DMS53 (cell line): ENCODE measurements around the gene ZSCAN18.
A peak's percentile ranks its signal among the peaks of the same experiment; 100 is the strongest.

Source experiments
- DNase-seq: peaks from one replicate; lab custom pipeline; 2025; lab: John Stamatoyannopoulos, UW

ZSCAN18 gene

DNA sequence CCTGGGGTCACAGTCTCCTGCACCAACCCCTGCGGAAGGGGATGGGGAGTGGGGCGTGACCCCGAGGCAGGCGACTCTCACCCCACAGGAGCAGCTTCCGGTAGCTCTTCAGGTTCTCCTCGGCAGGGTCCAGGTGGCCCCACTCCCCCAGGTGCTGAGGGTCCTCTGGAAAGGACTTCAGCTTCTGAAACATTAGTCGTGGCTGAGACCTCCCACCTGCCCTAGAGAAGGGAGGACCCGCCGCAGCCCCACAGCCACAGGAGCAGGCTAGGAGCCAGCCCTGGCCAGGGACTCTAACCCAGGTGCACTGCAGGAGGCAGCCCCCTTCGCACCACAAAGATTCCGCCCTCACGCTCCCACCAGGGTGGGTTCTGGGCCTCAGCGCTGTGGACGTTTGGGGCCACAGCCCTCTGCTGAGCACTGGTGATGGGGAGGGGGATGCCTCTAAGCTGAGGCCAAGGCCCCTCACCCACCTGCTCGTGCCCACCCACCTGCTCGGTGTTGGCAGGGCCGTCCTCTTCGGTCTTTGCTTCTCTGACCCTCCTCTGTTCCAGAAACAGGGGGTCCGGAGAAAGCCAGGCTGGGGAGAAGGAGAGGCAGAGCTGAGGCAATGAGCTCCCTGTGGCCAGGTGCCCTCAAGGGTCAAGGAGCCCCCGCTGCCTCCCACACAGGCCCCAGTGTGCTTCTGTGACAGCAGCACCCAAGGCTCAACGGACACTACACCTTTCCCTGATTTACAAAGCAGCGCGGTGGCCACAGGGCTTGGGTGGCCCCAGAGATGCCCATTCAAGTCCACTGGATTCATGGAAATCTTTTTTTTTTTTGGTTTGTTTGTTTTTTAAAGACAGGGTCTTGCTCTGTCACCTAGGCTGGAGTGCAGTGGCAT lies 11.0 kb downstream of the ZSCAN18 start:
- no peak for DNase-seq

GRCh38 chr19:58085348-58085875 lies 12.6 kb downstream of the ZSCAN18 start:
- DNase-seq, result no peak

DNA sequence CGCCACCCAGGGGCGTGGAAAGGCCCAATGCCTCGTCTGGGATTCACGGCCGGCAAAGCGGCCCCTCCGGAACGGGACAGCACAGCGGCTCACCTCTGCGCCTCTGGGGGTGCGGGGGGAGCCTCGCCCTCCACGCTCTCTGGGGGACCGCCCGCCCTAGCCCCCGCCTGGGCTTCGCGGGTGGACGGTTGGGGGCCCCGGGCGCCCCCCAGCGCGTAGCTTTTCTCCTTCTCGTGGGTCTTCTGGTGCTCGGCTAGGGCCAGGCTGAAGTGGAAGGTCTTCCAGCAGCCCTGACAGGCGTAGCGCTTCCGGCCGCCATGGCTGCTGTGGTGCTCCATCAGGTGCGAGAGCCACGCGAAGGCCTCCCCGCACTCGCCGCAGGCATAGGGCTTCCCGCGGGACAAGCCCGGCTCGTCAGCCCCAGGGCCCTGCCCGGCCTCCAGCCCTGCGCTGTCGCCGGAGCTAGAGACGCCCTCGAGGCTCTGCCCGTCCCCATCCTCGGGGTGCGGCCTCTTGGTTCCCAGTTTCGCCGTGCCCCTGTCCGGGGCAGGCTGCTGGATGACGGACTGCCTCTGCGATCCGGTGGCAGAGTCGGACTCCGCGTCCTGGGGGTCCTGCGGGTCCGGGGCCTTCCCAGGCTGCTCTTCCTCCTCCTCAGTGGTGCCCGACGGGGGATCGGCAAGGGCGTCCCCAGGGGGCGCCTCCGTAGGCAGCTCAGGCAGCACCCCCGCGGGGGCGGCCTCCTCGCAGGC lies 13.3 kb downstream of the ZSCAN18 start:
- no peak for DNase-seq

GRCh38 chr19:58083021-58083420 lies 15.0 kb downstream of the ZSCAN18 start:
- DNase-seq, result no peak

- DNase-seq, result no peak
Measured at GRCh38 chr19:58079792-58080191, 18.2 kb downstream of the ZSCAN18 start.

GRCh38 chr19:58067240-58067912 lies 30.7 kb downstream of the ZSCAN18 start:
- peak; percentile 15 for DNase-seq

DNA sequence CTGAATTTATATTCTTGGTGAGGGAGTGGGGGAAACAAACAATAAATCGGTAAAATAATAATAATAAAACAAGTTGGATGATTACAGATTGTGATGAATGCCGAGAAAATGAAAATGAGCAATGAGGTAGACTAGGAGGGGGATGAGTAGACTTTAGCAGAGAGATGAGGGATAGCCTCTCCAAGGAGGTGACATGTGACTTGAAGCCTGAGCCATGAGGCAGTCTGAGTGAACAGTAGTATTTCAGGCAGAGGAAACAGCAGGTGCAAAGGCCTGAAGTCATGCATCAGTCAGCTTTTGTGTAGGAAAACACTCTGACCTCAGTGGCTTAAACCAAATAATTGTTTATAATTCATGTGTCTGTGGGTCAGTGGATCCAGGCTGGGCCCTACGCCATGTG lies 34.3 kb downstream of the ZSCAN18 start:
- no peak for DNase-seq

DNA sequence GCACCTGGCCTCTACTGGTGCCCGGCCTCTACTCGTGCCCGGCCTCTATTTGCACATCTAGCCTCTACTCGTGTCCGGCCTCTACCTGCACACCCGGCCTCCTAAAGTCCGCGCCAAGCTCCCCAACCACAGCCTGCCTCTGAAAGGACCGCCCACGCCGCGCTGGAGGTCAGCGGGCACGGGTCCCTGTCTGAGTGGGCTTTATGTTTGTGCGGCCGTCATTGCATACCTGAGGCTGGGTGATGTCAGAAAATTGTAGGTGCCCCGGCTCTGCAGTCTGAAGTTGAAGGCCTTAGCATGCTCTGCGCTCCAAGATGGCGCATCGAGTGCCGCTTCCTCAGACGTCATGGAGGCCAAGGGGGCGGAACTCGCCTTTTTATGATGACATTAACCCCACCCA lies 37.8 kb downstream of the ZSCAN18 start:
- DNase-seq, result no peak

DNA sequence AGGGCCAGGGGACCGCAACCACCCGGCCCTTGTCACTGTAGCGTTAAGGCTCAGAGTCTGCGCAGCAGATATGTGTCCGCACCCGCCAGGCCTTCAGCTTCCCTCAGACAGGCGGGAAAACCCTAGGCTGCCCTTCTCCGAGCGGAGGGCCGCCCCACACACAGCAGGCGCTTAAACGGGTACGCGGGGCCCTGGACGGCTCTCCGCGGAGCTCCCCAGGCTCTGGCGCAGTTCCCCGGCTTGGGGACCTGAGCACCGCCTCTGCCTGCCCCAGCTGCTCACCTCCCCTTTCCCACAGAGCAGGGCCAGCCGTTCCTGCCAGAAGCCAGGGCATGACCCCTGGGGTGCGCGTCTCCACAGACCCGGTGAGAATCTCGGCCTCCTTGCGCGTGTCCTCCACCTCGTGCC lies 38.4 kb downstream of the ZSCAN18 start:
- no peak for DNase-seq

DNA sequence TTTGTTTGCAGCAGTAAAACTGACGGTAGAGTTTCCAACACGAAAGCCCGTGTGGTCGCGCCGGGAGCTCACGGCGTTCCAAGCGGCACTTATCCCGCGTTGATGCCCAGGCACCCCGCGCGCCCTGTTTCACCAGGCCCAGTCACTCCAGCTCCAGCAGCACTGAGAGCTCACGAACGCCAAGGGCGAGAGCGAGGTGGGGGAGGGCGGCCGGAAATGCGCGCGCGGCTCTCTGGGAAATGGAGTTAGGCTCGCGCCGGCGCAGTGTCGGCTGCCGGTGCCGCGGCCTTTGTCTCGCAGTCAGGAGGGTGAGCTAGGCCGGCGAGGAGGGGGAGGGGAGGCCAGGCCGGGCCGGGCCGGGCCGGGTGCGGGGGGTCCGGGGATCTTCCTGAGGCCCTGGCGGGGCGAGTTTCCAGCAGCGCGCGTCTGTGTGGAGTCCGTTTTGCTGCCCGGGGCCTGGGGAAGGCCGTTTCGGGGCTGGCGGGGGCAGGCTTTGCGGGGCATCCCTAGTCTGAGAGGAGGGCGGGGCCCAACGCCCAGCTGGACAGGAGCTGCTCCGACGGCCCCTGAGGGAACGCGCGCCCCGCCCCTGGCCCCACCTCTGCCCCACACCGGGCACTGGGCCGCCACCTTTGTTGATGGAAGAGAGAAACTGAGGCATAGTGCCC lies 38.9 kb downstream of the ZSCAN18 start, which contains the start of gene ZNF135:
ZNF135 (plus strand) TSS at position 280 of the 668 bp plus-strand sequence. CDS start 721 bp downstream, outside the sequence.
- DNase-seq, result peak; percentile 56

- no peak for DNase-seq
Measured at GRCh38 chr19:58058467-58058866, 39.6 kb downstream of the ZSCAN18 start.

DNA sequence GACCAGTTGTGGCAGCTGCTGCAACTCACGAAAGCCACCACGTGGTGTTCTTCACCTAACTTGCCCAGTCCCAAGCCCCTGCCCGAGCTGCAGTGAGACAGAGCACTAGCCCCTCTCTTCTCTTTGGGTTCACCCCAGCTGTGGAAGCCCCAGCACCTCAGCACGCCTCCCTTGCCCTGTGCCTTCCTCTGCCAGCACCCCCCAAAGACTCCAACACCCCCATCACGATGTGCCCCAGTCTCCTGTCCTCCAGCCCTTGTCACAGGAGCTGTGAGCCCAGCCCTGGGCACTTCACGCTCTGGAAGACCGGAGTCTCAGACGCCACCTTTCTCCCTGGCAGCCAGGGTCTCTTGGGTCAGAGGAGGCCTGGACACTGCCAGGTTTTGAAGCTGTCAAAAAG lies 41.2 kb downstream of the ZSCAN18 start:
- no peak for DNase-seq

DNA sequence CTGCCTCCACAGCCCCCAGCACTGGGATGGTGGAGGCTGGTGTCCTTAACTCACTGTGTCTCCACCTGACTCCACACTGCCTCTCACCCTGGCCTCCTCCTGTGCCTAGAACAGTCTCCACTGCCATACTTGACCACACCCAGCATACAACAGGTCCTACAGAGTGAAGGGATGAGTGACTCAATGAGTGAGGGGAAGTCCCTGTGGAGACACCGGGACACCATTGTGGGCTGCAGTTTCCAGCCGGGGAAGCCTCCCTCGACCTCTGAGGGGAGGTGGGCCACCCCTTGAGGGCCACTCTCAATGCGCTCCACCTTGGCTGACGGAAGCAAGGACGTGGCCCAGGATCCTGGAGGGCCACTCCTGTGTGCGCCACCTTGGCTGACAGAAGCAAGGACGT lies 41.8 kb downstream of the ZSCAN18 start:
- no peak for DNase-seq

DNA sequence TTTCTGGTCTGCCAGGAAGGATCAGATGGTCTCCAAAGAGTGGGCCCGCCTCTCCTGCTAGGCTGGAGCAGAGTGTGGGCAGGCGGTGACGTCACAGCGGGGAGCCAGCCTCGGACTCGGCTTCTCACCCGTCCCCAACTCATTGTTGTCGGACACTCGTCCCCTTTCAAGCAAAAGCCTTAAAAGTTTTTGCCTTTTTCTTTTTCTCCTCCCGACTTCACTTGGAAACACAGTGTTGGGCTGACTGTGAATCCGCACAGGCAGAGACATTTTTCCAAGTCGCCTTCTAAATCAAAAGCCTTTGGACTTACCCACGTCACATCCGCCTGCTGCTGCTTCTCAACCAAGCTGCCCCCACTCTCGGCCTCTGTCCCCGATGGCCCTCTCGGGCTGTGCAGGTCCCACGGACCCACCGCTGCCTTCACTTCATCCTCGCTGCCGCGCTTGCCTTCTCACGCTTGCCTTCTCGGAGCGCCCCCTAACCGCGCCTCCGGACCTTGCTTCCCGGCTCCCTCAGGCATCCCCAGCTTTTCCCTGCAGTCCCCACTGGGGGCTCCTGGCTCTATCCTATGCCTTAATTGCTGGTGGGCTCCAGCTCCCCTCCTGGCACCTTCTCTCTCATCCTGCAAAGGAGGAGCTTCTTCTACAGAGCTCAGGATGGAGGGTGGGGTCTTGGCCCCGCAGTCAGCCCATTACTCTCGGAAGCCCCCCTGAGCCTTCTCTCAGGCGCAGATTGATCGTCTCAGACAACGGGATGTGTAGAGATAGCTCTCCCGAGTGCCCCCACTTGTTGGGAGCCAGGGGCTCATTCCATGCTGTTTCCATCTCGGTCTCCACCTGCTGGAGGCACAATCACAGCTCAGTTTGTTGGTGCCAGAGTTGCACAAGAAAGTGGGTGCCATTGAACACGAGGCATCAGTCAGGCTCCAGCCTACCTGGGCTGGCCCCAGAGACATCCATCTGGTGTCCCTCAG lies 42.8 kb downstream of the ZSCAN18 start:
- DNase-seq, result no peak

GRCh38 chr19:58053480-58054156 lies 44.4 kb downstream of the ZSCAN18 start:
- DNase-seq, result no peak

- no peak for DNase-seq
Measured at GRCh38 chr19:58052256-58052655, 45.8 kb downstream of the ZSCAN18 start.

DNA sequence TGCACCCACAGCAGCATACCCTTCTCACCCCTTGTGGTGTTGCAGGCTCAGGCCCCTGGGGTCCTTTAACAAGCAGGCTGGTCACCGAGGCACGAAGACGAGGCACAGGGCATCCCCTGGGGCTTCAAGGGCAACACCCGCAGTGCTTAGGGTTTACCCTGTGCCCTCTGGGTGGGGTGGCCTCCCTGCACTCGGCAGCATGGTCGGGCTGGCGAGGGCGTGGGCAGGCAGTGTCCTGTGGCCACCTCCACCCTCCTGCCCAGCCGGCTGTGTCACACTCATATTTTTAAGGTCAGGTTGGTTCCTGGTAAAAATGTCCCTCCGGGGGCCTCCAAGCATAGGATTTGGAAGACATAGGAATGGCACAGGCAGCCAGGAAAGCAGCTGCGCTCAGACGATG lies 50.4 kb downstream of the ZSCAN18 start:
- no peak for DNase-seq

- no peak for DNase-seq
Measured at GRCh38 chr19:58046856-58047255, 51.2 kb downstream of the ZSCAN18 start.

- no peak for DNase-seq
Measured at GRCh38 chr19:58045411-58046050, 52.5 kb downstream of the ZSCAN18 start.
